C4-2B (cell line): ENCODE measurements around the gene STX11.

ENCODE experiments used
- CTCF ChIP-seq: fragments of 450-650 bp; conservative IDR thresholded peaks from 2 replicates; pipeline ENCODE4 v1.5.1; 2017; ENCODE audit warnings: mild to moderate bottlenecking
- ZFX ChIP-seq: fragments of 450-650 bp; IDR thresholded peaks from 2 replicates; pipeline ENCODE4 v1.6.1; 2017

- TF ChIP-seq CTCF (no peak), ZFX (no peak)
Observed at GRCh38 chr6:144123421-144123820, 26.9 kb upstream of the STX11 start.
